Measurements from ENCODE around the gene TNIK.

DNA sequence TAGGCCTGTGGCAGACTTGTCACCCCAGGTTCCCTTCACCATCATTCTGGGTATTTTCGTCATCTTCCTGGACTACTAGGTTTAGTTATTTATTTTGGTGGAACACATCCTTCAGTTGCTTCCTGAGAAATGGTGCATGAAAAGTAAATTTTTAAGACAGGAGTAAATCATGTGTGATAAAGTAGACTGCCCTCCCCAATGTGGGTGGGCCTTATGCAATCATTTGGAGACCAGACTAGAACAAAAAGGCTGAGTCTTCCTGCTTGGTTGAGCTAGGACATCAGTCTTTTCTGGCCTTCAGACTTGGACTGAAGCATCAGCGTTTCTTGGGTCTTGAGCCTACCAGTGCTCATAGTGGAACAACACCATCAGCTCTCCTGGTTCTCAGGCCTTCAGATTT lies 382.9 kb downstream of the TNIK start:
- no peak for TF ChIP-seq FOSL2 (IDR thresholded peaks at IDR 0.05; ENCODE audit: borderline replicate concordance, low read depth)
- TF ChIP-seq TAF1 (IDR thresholded peaks at IDR 0.05; ENCODE audit: borderline replicate concordance, low read depth, low read length): no peak
- no peak for TF ChIP-seq EP300 (IDR thresholded peaks at IDR 0.05; ENCODE audit: borderline replicate concordance in 1 of 2, low read depth in 1 of 2, low read length in 1 of 2)
- TF ChIP-seq POLR2AphosphoS5 (IDR thresholded peaks at IDR 0.05; ENCODE audit: low read depth, low read length): no peak
- TF ChIP-seq, protein P1, sequence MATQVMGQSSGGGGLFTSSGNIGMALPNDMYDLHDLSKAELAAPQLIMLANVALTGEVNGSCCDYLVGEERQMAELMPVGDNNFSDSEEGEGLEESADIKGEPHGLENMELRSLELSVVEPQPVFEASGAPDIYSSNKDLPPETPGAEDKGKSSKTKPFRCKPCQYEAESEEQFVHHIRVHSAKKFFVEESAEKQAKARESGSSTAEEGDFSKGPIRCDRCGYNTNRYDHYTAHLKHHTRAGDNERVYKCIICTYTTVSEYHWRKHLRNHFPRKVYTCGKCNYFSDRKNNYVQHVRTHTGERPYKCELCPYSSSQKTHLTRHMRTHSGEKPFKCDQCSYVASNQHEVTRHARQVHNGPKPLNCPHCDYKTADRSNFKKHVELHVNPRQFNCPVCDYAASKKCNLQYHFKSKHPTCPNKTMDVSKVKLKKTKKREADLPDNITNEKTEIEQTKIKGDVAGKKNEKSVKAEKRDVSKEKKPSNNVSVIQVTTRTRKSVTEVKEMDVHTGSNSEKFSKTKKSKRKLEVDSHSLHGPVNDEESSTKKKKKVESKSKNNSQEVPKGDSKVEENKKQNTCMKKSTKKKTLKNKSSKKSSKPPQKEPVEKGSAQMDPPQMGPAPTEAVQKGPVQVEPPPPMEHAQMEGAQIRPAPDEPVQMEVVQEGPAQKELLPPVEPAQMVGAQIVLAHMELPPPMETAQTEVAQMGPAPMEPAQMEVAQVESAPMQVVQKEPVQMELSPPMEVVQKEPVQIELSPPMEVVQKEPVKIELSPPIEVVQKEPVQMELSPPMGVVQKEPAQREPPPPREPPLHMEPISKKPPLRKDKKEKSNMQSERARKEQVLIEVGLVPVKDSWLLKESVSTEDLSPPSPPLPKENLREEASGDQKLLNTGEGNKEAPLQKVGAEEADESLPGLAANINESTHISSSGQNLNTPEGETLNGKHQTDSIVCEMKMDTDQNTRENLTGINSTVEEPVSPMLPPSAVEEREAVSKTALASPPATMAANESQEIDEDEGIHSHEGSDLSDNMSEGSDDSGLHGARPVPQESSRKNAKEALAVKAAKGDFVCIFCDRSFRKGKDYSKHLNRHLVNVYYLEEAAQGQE (IDR thresholded peaks at IDR 0.05; ENCODE audit: low read depth, low read length): no peak
- TF ChIP-seq, protein P2, sequence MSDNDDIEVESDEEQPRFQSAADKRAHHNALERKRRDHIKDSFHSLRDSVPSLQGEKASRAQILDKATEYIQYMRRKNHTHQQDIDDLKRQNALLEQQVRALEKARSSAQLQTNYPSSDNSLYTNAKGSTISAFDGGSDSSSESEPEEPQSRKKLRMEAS (IDR thresholded peaks at IDR 0.05; ENCODE audit: low read depth): no peak
- TF ChIP-seq EZH2phosphoT487 (IDR thresholded peaks at IDR 0.05; ENCODE audit: borderline replicate concordance, low read depth): no peak
- TF ChIP-seq RAD21 (IDR thresholded peaks at IDR 0.05; ENCODE audit: low read length): no peak
- no peak for TF ChIP-seq YY1 (IDR thresholded peaks at IDR 0.05; ENCODE audit: low read depth)
- TF ChIP-seq TCF12 (IDR thresholded peaks at IDR 0.05): no peak
- TF ChIP-seq GATA2 (CRISPR knock-in tag; IDR thresholded peaks at IDR 0.05): no peak
- no peak for TF ChIP-seq MEF2A (IDR thresholded peaks at IDR 0.05; ENCODE audit: borderline replicate concordance, low read depth)
- no peak for TF ChIP-seq RCOR1 (IDR thresholded peaks at IDR 0.05; ENCODE audit: low read length)
- TF ChIP-seq, protein P3, sequence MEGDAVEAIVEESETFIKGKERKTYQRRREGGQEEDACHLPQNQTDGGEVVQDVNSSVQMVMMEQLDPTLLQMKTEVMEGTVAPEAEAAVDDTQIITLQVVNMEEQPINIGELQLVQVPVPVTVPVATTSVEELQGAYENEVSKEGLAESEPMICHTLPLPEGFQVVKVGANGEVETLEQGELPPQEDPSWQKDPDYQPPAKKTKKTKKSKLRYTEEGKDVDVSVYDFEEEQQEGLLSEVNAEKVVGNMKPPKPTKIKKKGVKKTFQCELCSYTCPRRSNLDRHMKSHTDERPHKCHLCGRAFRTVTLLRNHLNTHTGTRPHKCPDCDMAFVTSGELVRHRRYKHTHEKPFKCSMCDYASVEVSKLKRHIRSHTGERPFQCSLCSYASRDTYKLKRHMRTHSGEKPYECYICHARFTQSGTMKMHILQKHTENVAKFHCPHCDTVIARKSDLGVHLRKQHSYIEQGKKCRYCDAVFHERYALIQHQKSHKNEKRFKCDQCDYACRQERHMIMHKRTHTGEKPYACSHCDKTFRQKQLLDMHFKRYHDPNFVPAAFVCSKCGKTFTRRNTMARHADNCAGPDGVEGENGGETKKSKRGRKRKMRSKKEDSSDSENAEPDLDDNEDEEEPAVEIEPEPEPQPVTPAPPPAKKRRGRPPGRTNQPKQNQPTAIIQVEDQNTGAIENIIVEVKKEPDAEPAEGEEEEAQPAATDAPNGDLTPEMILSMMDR (IDR thresholded peaks at IDR 0.05): no peak
